Esophagus mucosa (tissue), 1 donor: Measurements from ENCODE around the gene ZRANB2. TPM values are rescaled to one million over a fixed set of nuclear protein-coding genes. Genes with fewer than 3 reads are reported as not detected.

Source experiments
- ATAC-seq: fragments of 200-7000 bp; cut with Tn5 transposase; one replicate; pipeline ENCODE4 v1.9.1; 2020
- total RNA-seq: library from RNA; stranded (reverse); gene quantifications from one replicate; pipeline ENCODE4 v1.2.4, GENCODE V29; 2023
- donor health status: DM: yes; HTN: yes; CAD: no.

ZRANB2 gene
- 30.7 TPM for total RNA-seq

GRCh38 chr1:71080739-71081696 lies at the start of gene ZRANB2:
Gene ZRANB2 (minus strand): TSS chr1:71081035. CDS start chr1:71080995, 40 bp downstream.
- ATAC-seq = peak; percentile 99

GRCh38 chr1:71128060-71128459 lies 47.2 kb upstream of the ZRANB2 start:
- ATAC-seq = no peak

- ATAC-seq = no peak
Observed at GRCh38 chr1:71118086-71118485, 37.3 kb upstream of the ZRANB2 start.

GRCh38 chr1:71116729-71117128 lies 35.9 kb upstream of the ZRANB2 start:
- ATAC-seq = no peak

DNA sequence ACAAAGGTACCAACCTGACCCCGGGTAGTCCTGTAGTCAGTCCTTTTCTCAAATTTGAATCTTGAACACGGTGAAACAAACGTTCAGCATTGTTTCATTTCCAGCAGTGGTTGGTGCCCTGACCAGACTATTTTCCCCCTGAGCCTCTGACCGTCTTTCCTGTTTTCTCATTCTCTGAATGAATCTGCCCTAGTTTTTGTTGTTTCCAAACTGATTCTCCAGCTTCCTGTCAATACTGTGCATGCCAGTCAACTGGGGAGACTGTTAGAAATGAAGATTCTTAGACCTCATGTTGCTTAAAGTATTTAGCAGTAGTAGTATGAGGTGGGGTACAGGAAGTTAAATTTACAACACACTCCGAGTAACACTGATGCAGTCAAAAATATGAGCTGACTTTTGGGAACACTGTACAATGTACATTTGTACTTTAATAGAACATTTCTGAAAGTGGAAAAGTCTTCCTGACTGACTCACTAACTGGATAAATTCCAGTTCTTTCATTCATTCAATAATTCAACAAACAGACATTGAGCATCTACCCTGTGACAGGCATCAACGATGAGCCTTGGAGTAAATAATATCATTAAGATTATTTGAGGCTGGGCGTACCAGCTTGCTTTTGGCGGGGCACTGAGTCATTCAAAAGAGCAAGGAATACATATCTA lies 26.0 kb upstream of the ZRANB2 start:
- ATAC-seq = no peak

GRCh38 chr1:71104417-71104816 lies 23.6 kb upstream of the ZRANB2 start:
- ATAC-seq = no peak

- no peak for ATAC-seq
Observed at GRCh38 chr1:71101839-71102376, 21.1 kb upstream of the ZRANB2 start.

GRCh38 chr1:71097428-71097827 lies 16.6 kb upstream of the ZRANB2 start:
- no peak for ATAC-seq

DNA sequence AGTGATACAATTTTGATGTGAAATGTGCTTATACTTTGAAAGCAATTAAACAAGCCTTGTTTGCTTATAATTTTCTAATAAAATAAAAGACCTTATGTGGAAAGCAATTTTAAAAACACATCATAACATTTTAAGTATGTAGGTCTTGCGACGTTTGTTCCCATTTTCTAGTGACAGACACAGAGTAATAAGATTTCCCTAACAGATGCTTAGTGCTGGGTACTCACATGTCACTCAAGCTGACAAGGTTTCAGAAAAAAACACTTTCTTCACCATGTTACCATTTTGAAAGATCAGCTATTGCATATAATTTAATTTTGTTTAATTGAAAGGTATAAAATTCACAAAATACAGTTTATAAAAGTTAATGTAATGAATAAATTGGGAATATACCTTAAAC lies 14.1 kb upstream of the ZRANB2 start:
- no peak for ATAC-seq

GRCh38 chr1:71093938-71094337 lies 13.1 kb upstream of the ZRANB2 start:
- no peak for ATAC-seq

DNA sequence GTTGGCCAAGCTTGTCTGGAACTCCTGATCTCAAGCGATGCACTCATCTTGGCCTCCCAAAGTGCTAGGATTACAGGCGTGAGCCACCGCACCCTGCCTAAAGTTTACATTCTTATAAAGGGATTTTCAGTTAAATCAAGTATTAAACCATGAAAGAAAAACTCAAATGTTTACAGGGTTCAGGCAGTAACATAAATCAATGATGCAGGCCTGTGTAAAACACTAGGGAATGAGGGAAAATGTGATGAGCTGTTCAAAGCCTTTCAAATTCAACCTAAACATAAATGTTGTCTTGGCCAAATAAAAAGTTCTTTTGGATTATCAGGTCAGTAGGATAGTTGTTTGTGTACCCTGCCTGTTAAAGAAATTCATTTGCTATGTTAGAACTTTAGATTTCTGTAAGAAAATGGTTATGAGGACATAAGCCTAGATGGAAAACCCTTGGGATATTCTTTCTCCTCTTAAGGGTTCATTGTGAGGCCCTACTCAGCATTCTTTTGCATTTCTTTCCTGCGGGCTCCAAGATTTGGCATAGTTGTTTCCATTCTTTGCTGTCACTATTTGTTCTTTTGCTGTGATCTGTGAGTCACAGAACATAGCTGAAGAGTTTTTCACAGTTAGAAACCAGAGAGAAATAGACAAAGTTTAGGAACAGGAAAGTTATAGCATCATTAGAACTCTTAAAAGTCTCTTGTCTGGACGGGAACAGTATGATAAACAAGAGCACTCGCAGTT lies 8.9 kb upstream of the ZRANB2 start:
- ATAC-seq = no peak

GRCh38 chr1:71088645-71089287 lies 7.9 kb upstream of the ZRANB2 start:
- ATAC-seq = no peak

DNA sequence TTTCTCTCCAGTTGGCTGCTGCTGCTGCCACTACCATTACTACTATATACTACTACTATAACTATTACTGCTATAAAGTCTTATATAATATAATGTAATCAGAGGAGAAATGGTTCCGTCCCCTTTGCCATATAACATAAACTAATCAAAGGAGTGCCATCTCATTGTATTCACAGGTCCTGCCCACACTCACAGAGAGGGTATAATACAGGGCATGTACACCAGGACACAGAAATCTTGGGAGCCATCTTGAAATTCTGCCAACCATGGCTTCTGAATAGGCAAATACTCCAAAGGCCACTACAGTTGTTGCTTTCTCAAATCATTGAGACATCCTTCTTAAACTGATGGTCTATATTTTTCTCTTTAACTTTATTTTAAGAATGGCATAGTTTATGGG lies 6.9 kb upstream of the ZRANB2 start:
- no peak for ATAC-seq

DNA sequence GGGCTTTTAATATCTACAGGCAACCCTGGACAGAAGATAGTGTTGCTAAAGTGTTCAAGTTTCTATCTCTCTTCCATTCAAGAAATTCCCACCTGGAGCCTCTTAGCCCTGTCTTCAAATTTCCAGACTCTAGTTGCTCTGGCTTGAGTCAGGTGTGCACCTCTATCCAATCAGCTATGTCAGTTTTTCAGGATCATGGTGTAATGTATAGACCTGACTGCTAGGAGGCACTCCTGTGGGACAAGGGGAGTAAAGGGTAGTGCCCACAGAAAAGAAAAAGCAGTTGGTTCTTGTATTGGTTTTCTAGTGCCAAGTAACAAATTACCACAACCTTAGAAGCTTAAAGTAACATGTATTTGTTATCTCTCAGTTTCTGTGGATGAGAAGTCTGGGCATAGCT lies 6.2 kb upstream of the ZRANB2 start:
- ATAC-seq = no peak

- ATAC-seq = peak; percentile 57
Observed at GRCh38 chr1:71086331-71086730, 5.5 kb upstream of the ZRANB2 start.

DNA sequence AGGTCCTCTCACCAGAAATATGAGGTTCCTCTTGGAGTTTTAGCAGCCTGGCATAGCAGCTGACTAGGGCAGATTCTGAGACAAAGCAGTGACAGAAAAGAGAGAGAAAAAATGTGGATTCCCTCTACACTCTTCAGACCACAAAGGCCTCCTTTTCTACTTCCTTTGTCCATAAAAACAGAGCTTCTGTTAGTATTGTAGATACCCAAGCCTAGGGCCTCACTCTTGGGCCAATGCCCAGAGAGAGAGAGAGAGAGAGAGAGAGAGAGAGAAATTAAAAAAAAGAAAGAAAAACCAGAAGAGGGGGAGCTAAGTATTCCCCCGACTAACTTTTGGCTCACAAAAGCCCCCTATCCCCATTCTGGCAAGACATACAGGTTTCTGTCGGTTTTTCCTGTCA lies 2.4 kb upstream of the ZRANB2 start:
- no peak for ATAC-seq

DNA sequence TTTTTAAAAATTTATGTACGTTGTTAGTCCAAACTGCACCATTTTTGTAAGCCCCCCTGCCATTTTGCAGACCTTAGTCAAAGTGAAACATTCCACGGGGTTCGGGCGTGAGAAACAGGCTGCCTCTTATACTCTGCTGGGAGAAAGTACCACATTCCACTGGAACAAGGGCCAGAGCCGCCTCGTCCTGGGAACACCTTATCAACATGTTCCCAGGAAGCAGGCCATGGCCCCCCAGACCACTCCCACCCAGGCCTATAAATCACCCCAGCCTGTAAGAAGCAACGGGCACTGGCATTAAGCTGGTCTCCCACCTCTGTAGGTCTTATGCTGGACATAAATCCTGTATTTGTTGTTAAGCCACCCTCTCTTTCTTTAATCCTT lies 854 bp upstream of the ZRANB2 start:
- ATAC-seq = no peak

GRCh38 chr1:71080230-71080738 lies 551 bp downstream of the ZRANB2 start:
- ATAC-seq = peak; percentile 34

GRCh38 chr1:71074681-71075080 lies 6.2 kb downstream of the ZRANB2 start:
- no peak for ATAC-seq

- no peak for ATAC-seq
Observed at GRCh38 chr1:71072273-71072672, 8.6 kb downstream of the ZRANB2 start.

- no peak for ATAC-seq
Observed at GRCh38 chr1:71071720-71072119, 9.1 kb downstream of the ZRANB2 start.
